NCI-H2107 (cell line): ENCODE data around the gene SERPINH1.
A peak's percentile ranks its signal among the peaks of the same experiment; 100 is the strongest.

ENCODE experiments used
- DNase-seq: peaks from one replicate; lab custom pipeline; 2025; lab: John Stamatoyannopoulos, UW

Gene SERPINH1

GRCh38 chr11:75532200-75533048 is 29.6 kb upstream of the SERPINH1 start:
- peak; percentile 47 for DNase-seq

- no peak for DNase-seq
Observed at GRCh38 chr11:75533896-75534258, 28.2 kb upstream of the SERPINH1 start.

- no peak for DNase-seq
Observed at GRCh38 chr11:75534259-75535069, 27.6 kb upstream of the SERPINH1 start.

- DNase-seq, result no peak
Observed at GRCh38 chr11:75535071-75535470, 27.0 kb upstream of the SERPINH1 start.

- no peak for DNase-seq
Observed at GRCh38 chr11:75536786-75537641, 25.0 kb upstream of the SERPINH1 start.

GRCh38 chr11:75537740-75538139 is 24.3 kb upstream of the SERPINH1 start:
- no peak for DNase-seq

GRCh38 chr11:75538150-75538942 is 23.7 kb upstream of the SERPINH1 start:
- DNase-seq, result no peak

- no peak for DNase-seq
Observed at GRCh38 chr11:75539459-75540334, 22.4 kb upstream of the SERPINH1 start.

GRCh38 chr11:75541193-75542087 is 20.6 kb upstream of the SERPINH1 start:
- no peak for DNase-seq

- no peak for DNase-seq
Observed at GRCh38 chr11:75542088-75542438, 20.0 kb upstream of the SERPINH1 start.

GRCh38 chr11:75543806-75544205 is 18.2 kb upstream of the SERPINH1 start:
- no peak for DNase-seq

- no peak for DNase-seq
Observed at GRCh38 chr11:75547177-75547576, 14.9 kb upstream of the SERPINH1 start.

- no peak for DNase-seq
Observed at GRCh38 chr11:75547617-75548058, 14.4 kb upstream of the SERPINH1 start.

GRCh38 chr11:75548595-75549272 is 13.3 kb upstream of the SERPINH1 start:
- DNase-seq, result no peak

- no peak for DNase-seq
Observed at GRCh38 chr11:75549370-75549958, 12.6 kb upstream of the SERPINH1 start.

- no peak for DNase-seq
Observed at GRCh38 chr11:75553182-75553581, 8.9 kb upstream of the SERPINH1 start.

- no peak for DNase-seq
Observed at GRCh38 chr11:75553889-75554257, 8.2 kb upstream of the SERPINH1 start.

- no peak for DNase-seq
Observed at GRCh38 chr11:75554258-75555022, 7.6 kb upstream of the SERPINH1 start.
